NCI-H524 (cell line): ENCODE data around the gene FOXL2NB.

Experiments used
- DNase-seq, 2 experiments: peaks; one replicate each; lab custom pipeline; 2025; lab: John Stamatoyannopoulos, UW

Gene FOXL2NB

DNA sequence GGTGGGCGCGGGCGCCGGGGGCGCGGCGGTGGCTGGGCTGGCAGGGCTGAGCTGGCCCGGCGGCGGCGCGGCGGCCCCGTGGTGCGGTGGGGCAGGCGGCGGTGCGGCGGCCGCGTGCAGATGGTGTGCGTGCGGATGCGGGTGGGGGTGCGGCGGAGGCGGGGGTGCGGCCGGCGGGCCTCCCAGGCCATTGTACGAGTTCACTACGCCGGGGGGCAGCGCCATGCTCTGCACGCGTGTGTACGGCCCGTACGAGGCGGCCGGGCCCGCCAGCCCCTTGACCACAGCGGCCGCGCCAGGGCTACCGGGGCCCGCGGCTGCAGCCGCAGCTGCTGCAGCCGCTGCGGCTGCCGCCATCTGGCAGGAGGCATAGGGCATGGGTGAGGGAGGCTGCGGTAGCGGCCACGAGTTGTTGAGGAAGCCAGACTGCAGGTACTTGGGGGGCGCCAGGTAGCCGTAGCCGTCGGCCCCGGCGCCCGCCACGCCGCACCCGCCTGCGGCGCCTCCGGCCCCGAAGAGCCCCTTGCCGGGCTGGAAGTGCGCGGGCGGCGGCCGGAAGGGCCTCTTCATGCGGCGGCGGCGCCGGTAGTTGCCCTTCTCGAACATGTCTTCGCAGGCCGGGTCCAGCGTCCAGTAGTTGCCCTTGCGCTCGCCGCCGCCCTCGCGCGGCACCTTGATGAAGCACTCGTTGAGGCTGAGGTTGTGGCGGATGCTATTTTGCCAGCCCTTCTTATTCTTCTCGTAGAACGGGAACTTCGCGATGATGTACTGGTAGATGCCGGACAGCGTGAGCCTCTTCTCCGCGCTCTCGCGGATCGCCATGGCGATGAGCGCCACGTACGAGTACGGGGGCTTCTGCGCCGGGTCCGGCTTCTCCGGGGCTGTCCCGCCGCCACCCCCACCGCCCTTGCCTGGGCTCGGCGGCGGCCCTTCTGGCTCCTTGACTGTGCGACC lies 1.0 kb upstream of the FOXL2NB start:
- peak; percentile 49 to 72 for DNase-seq

- DNase-seq = no peak
These were observed 591 bp downstream of the FOXL2NB start for GRCh38 chr3:138947495-138948121.

DNA sequence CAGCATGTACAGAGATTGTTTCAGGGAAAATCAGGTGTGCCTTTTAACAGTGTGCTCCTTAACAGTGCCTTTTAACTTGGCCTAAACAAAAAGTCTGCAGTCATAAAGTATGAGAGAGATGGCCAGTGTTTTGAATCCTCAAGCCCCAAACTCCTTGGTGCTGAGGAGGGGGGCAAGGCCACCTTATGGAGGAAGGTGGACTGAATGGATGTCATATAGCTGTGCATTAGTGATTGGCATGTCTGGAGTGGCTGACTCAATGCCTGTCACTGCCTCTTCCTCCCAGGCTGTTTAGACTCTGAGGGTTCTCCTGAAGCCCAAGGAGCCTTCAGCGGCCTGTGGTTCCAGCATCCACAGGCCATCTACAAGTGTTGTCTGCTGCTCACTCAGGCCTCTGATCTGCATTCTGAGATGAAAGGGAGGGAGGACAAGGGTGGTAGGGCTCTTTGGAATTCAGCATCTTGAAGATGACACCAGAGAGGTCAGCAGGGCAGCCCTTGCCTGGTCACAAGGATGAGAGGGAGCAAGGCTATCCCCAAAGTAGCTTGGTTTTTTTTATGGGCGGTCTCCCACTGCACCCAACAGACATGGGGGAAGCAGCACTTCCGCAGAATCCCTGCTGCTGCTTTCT lies 1.5 kb downstream of the FOXL2NB start:
- no peak for DNase-seq

- no peak for DNase-seq
These were observed 2.0 kb downstream of the FOXL2NB start for GRCh38 chr3:138949002-138949418.

GRCh38 chr3:138949445-138950005 lies 2.5 kb downstream of the FOXL2NB start:
- DNase-seq = no peak

GRCh38 chr3:138950006-138950644 lies 3.1 kb downstream of the FOXL2NB start:
- DNase-seq = peak; percentile 26 to 57

- no peak for DNase-seq
These were observed 3.7 kb downstream of the FOXL2NB start for GRCh38 chr3:138950701-138951100.

- no peak for DNase-seq
These were observed 13.4 kb downstream of the FOXL2NB start for GRCh38 chr3:138960417-138960852.

DNA sequence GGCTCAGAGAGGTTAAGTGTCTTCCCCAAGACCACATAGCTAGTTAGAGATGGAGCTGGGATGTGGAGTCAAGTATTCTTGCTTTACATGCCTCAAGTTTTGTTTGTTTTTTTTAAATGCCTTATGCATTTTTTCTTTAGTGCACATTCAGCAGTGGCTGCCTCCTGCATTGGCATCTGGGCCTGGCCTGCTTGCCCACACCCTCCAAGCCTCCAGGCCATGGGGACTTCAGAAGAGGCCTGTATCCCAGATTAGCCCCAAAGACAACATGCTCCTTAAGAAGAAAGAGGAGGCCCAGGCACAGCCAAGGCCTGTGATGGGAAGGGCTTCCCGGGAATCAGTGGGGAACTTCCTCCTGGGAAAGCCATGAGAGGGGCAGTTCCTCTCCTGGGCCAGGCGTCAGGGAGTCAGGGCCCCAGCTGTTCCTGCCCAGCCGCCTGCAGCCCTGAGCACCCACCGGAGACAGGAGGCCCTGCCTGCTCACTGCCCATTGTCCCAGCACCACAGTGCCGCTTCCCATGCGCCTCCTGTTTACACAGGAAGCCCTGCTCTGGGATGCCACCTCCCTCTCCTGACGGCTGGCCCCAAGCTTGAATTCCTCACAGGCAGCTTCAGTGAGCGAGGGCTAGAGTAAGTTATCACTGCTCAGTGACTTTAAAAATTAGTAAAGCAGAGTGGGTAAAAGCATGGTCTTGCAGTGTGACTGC lies 16.0 kb downstream of the FOXL2NB start:
- no peak for DNase-seq

- DNase-seq = no peak
These were observed 17.2 kb downstream of the FOXL2NB start for GRCh38 chr3:138964264-138964663.

DNA sequence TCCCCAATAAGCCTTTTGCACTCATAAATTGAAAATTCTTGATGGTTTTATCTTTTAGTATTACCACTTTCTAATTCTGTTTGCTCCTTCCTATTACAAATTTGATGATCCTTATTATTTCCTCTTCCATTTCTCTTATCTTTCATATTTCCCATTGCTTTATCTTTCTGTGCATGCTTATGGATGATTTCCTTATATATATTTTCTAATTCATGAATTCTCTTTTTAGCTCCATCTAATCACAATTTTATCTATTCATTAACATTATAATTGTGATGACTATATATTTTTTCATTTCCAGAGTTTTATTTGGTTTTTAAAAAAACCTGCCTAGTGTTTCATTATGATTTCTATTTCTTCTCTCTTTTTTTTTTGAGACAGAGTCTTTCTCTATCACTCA lies 17.9 kb downstream of the FOXL2NB start:
- DNase-seq = no peak

DNA sequence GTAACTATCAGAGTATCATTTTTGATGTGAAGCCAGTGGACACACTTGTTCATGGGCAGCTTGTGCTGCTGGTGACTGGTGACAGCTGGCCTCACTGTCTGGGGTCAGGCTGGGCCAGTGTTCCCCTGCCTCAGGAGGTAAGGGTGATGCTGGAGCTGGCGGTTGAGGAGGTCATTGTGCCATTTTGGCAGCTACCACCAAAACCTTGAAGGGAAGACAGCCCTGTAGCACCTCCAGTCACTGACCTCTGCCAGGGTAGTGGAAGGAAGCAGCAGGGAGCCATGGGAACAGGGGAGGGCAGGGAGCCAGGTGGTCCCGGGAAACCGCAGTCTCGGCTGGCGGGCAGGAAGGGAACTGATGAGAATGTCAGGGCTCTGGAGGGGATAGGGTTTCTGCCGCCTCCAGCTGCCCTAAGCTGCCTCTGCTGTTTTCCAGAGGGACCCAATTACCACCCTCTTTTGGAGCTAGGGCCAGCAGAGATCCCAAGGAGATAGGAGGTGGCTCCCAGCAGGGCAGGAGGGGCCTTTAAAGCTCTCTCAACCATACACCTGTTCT lies 24.8 kb downstream of the FOXL2NB start:
- peak in 1 of 2 experiments; percentile 29 for DNase-seq

- no peak for DNase-seq
These were observed 25.9 kb downstream of the FOXL2NB start for GRCh38 chr3:138972941-138973340.

DNA sequence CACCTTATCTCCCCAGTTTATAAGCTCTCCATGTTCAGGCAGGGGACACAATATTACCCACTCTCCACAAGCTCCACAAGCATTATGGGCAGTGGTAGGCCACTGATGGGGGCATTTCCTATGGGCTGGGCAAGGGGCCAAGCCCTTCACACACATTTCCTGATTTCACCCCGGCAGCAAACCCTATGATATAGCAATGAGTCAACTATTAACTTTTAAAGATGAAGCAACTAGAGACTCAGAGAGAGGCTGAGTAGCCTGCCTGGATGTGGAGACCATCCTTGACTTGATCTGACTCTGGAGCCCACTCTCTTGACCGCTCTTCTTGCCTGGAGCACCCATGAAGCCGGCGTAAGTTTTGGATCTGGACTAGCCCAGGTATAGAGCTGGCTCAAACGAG lies 27.4 kb downstream of the FOXL2NB start:
- DNase-seq = no peak

DNA sequence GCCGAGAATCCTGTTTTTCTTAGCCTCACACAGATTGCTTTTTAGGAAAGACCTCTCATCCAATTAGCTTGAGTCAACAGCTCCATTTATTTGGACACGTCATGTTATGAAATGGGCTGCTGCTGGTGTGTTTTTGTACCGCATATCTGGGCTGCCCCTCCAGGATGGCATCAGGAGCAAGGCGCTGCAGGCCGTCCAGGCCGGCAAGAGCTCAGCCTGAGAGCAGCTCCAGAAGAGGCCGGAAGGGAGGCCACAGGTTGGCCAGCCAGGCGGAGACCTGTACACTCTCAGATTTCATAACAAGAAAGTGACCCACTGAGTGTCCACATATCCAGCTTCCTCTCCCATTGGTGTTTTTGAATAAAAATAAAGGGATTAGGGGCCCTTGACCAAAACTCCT lies 28.3 kb downstream of the FOXL2NB start:
- peak in 1 of 2 experiments; percentile 10 for DNase-seq

DNA sequence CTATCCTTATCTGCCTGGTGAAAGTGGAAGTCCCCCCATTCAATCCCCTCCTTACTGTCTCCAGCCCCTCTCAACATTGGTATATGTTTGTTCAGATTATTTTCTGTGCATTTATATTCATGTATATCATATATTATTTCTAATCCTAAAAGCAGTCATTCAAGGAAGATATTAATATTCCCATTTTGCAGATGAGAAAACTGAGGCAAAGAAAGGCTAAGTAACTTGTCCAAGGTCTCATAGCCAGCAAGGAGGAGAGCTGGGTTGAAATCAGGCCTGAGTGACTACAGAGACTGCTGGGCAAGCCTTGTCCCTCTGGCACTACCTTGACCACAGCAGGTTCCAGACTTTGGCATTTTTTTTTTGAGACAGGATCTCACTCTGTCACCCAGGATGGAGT lies 29.0 kb downstream of the FOXL2NB start:
- no peak for DNase-seq

- DNase-seq = no peak
These were observed 37.8 kb downstream of the FOXL2NB start for GRCh38 chr3:138984816-138985215.

DNA sequence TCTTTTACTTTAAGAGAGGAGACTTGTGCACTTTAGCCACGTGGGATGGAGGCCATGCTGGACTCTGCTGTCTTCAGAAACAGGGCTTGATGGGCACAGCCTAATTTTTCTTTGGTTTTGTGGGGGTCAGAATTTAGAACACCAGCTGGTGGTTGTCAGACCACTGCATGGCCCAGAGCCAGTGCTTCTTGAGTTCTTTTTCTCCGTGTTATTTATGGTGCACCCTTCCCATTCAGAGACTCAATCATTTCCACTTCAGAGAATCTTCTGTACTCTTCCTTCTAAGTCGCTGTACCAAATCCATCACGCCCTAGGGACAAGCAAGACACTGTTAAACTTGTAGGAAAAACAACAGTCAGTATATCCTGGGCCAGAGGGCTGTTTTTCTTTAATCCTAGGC lies 38.9 kb downstream of the FOXL2NB start:
- no peak for DNase-seq

DNA sequence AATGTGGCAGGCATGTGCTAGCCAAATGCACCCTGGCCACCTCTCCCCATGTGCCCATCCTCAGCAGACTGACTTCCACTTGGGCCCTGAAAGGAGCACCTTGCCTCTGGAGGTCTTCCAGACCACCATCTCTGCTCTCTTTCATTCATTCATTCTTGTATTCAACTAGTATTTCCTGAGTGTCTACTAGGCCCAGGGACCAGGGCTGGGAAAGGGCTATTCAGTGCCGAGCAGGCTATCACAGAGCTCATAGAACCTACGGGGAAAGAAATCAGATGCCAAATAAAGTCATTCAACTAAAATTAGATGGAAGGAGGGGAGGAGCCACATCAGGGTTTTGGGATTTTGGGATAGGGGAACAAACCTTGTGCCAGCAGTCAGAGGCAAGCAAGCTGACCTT lies 40.2 kb downstream of the FOXL2NB start:
- no peak for DNase-seq

GRCh38 chr3:138995706-138996105 lies 48.7 kb downstream of the FOXL2NB start:
- DNase-seq = no peak
